Cardiac fibroblast (primary cell): ENCODE results near the gene SDK2.

Experiments used
- DNase-seq, 2 donors: peaks; one replicate each; pipeline versions ENCODE4 v3.0.0 to v3.0.0-alpha.2; 2010; ENCODE audit warnings: low read depth in 2 of 2
- H3K4me3 ChIP-seq, 2 donors: replicated peaks in 1 of 2; 1 replicate in 1 of 2; 2 replicates in 1 of 2; pipeline ENCODE4 v1.5.1; 2011; ENCODE audit warnings: low read depth in 2 of 2, low read length in 2 of 2, mild to moderate bottlenecking in 2 of 2, moderate library complexity in 1 of 2
- TF ChIP-seq, protein P1 (sequence below): IDR thresholded peaks from one replicate; pipeline ENCODE4 v1.5.1; 2011; ENCODE audit warnings: low read depth, mild to moderate bottlenecking, low read length, inconsistent platforms

Gene SDK2

DNA sequence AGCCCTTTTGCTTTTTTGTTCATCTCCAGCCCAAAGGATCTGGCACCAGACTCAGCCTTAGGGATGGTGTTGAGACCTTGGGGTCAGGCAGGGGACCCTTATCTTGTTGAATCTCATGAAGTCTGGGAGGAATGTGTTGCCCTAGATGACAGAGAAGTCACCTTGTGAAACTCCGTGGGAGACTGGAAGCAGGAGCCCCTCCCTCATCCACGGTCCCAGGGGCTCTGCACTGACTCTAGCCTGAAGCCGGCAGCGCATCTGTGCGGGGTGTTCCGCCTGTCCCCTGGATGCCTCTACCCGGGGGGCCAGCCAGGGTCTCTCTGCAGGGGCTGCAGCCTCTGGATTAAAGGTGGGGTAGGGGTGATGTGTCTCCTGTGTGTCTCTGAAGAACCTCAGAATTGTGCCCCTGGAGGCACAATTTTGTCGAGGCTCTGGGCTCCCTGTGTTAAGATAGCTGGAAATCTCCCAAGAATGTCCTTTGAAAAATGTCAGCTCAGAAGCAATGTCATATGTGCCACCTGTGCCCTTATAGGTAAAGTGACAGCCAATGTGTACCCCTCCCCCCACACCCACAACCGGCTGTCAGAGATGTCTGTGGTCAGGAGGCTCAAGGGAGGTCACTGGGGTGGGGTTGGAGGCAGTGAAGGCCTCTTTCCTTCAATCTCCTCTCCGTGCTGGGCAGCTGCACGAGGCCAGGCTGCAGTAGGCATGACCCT, 300.3 kb downstream of the SDK2 start:
- DNase-seq = no peak
- TF ChIP-seq, protein P1, sequence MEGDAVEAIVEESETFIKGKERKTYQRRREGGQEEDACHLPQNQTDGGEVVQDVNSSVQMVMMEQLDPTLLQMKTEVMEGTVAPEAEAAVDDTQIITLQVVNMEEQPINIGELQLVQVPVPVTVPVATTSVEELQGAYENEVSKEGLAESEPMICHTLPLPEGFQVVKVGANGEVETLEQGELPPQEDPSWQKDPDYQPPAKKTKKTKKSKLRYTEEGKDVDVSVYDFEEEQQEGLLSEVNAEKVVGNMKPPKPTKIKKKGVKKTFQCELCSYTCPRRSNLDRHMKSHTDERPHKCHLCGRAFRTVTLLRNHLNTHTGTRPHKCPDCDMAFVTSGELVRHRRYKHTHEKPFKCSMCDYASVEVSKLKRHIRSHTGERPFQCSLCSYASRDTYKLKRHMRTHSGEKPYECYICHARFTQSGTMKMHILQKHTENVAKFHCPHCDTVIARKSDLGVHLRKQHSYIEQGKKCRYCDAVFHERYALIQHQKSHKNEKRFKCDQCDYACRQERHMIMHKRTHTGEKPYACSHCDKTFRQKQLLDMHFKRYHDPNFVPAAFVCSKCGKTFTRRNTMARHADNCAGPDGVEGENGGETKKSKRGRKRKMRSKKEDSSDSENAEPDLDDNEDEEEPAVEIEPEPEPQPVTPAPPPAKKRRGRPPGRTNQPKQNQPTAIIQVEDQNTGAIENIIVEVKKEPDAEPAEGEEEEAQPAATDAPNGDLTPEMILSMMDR = no peak
- H3K4me3 ChIP-seq = no peak overlapping the region

GRCh38 chr17:73343168-73343634, 301.0 kb downstream of the SDK2 start:
- H3K4me3 ChIP-seq = peak overlapping the region in 1 of 2 donors; percentile 24
- TF ChIP-seq, protein P1 = no peak
- peak; percentile 85 to 89 for DNase-seq

- DNase-seq = peak; percentile 58 to 81
- TF ChIP-seq, protein P1 = peak; percentile 47
- H3K4me3 ChIP-seq = peak overlapping the region in 1 of 2 donors; percentile 24
Measured at GRCh38 chr17:73342541-73343167, 301.6 kb downstream of the SDK2 start.

DNA sequence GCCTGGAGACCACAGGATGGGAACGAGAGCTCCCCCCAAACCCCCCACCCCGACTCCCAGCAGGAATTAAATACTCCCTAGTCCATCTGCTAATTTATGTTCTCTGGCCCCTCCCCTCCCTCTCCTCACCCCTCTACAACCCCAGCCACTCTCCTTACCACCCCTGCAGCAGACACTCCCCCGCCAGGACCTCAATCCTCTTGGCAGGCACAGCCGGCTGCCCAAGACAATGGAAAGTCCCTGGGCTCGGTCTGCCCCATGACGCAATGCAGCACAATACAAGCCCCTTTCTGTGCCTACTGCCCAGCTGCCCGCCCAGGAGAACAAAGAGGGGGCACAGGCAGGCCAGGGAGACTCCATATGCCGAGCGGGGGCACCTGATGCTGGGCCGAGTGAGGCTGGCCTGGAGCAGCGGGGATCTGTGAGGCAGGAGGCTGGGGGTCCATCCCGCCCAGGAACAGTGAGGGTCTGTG, 302.2 kb downstream of the SDK2 start:
- TF ChIP-seq, protein P1 = no peak
- DNase-seq = peak; percentile 92 to 96
- no peak overlapping the region for H3K4me3 ChIP-seq

DNA sequence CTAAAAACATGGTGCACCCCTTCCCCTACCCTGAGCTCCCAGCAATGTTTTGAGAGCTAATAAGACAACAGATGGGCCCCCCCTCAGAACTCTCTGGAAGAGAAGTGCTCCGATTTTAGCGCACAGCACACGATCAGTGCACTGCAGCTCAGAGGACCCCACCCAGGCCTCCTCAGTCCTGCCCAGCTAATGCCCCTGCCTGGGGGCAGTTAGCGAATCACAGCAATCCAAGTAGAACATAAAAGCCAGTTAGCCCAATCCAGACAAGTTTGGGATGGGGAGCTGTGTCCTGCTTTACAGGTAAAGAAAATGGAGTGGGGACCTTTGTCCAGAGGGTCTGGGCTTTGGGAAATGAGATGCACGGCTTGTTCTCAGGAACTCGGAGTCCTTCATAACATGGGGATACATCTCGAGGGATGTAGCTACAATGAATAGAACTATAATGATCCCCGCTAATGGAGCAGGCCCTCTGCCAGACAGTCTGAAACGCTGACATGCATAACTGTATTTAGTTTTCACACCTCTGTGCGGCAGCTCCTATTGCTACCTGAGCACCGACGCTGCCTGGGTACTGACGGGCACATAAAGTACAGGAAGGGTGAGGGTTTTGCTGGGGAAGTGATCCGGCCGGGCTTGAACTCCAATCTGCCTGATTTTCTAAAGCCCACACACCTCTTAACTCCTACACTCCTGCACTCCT, 302.7 kb downstream of the SDK2 start:
- no peak for DNase-seq
- TF ChIP-seq, protein P1 = no peak
- no peak overlapping the region for H3K4me3 ChIP-seq

DNA sequence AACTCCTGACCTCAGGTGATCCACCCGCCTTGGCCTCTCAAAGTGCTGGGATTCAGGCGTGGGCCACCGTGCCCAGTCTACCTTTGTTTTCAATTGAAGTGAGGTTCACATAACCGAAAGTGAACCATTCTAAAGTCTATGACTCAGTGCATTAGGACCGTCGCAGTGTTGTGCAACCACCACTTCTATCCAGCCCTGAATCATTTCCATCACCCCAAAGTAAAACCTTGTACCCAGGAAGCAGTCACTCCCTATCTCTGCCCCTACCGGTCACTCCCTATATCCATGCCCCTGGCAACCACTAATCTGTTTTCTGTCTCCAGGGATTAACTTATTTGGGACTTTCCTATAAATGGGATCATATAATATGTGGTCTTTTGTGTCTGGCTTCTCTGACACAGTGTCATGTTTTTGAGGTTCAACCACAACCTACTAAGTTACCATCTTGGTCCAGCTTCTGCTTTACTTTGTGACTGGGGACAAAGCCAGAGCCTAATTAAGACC, 304.1 kb downstream of the SDK2 start:
- no peak overlapping the region for H3K4me3 ChIP-seq
- TF ChIP-seq, protein P1 = peak; percentile 55
- DNase-seq = peak; percentile 90 to 97
